ENCODE results near the gene FOXB1. TPM values are rescaled to one million over a fixed set of nuclear protein-coding genes. Genes with fewer than 3 reads are reported as not detected.
A peak's percentile ranks its signal among the peaks of the same experiment; 100 is the strongest.

The FOXB1 gene
- total and polyA plus RNA-seq, 8 donors: not detected

GRCh38 chr15:59998950-59999611 is 5.0 kb upstream of the FOXB1 start:
- Histone ChIP-seq H3K9me3 (no peaks in the 10 kb centered on the region), H3K27ac (no peak overlapping the region), H3K4me1 (peaks cover 3 to 8% of the 10 kb centered on the region in 2 donors), H3K36me3 (no peaks in the 10 kb centered on the region), H3K27me3 (peaks cover 100% of the 10 kb centered on the region in 2 donors), H3K4me3 (no peak overlapping the region)
- DNase-seq: no peak
- TF ChIP-seq CTCF (IDR thresholded peaks at IDR 0.05): no peak
- ATAC-seq: no peak
- intact Hi-C loops (cut with DNase I): no loop called here

GRCh38 chr15:59999612-60000112 is 4.4 kb upstream of the FOXB1 start:
- intact Hi-C loops (cut with DNase I): no loop called here
- Histone ChIP-seq H3K36me3 (no peaks in the 10 kb centered on the region), H3K4me1 (peaks cover 8 to 14% of the 10 kb centered on the region in 2 donors), H3K4me3 (no peak overlapping the region), H3K27ac (no peak overlapping the region), H3K9me3 (no peaks in the 10 kb centered on the region), H3K27me3 (peaks cover 100% of the 10 kb centered on the region in 2 donors)
- DNase-seq (peak in 1 of 4 donors; percentile 49), ATAC-seq (no peak)
- no peak for TF ChIP-seq CTCF (IDR thresholded peaks at IDR 0.05)

GRCh38 chr15:60000113-60000823 is 3.8 kb upstream of the FOXB1 start:
- TF ChIP-seq CTCF (IDR thresholded peaks at IDR 0.05): no peak
- H3K27ac ChIP-seq: no peak overlapping the region
- DNase-seq (no peak), ATAC-seq (no peak)
- no peak overlapping the region for H3K4me3 ChIP-seq
- peaks cover 100% of the 10 kb centered on the region in 2 donors for H3K27me3 ChIP-seq
- H3K4me1 ChIP-seq: peaks cover 13 to 20% of the 10 kb centered on the region in 2 donors
- no peaks in the 10 kb centered on the region for H3K36me3 ChIP-seq
- no peaks in the 10 kb centered on the region for H3K9me3 ChIP-seq
- intact Hi-C loops (cut with DNase I): no loop called here

GRCh38 chr15:60000824-60001609 is 3.1 kb upstream of the FOXB1 start:
- H3K4me1 ChIP-seq: peaks cover 20 to 28% of the 10 kb centered on the region in 2 donors
- no peaks in the 10 kb centered on the region for H3K9me3 ChIP-seq
- no peak for TF ChIP-seq CTCF (IDR thresholded peaks at IDR 0.05)
- H3K36me3 ChIP-seq: no peaks in the 10 kb centered on the region
- intact Hi-C loops (cut with DNase I): no loop called here
- H3K27ac ChIP-seq: no peak overlapping the region
- ATAC-seq: no peak
- H3K27me3 ChIP-seq: peaks cover 100% of the 10 kb centered on the region in 2 donors
- no peak for DNase-seq
- no peak overlapping the region for H3K4me3 ChIP-seq
